GM21515 (cell line): Measurements from ENCODE around the gene FARP1.
"Not testable (repeated sequence)": the region's sequence is repeated elsewhere in the genome, so short reads cannot be mapped to it uniquely, and the experiment has no call there.

Experiments used
- ATAC-seq: cut with Tn5 transposase; IDR thresholded peaks from one replicate; pipeline ENCODE4 v1.9.1; 2021; ENCODE audit not compliant: unreplicated experiment

FARP1 gene

GRCh38 chr13:98252931-98253470 lies 110.1 kb downstream of the FARP1 start:
- no peak for ATAC-seq

- ATAC-seq: no peak
These were observed 110.6 kb downstream of the FARP1 start for GRCh38 chr13:98253526-98253925.

- ATAC-seq: no peak
These were observed 111.6 kb downstream of the FARP1 start for GRCh38 chr13:98254513-98254912.

- ATAC-seq: no peak
These were observed 115.3 kb downstream of the FARP1 start for GRCh38 chr13:98258226-98258625.

- no peak for ATAC-seq
These were observed 117.7 kb downstream of the FARP1 start for GRCh38 chr13:98260357-98261164.

- ATAC-seq: no peak
These were observed 118.3 kb downstream of the FARP1 start for GRCh38 chr13:98261165-98261702.

- ATAC-seq: no peak
These were observed 119.4 kb downstream of the FARP1 start for GRCh38 chr13:98262292-98262691.

- ATAC-seq: no peak
These were observed 120.9 kb downstream of the FARP1 start for GRCh38 chr13:98263841-98264240.

- ATAC-seq: no peak
These were observed 122.0 kb downstream of the FARP1 start for GRCh38 chr13:98264877-98265276.

GRCh38 chr13:98265692-98266551 lies 123.0 kb downstream of the FARP1 start:
- no peak for ATAC-seq

- ATAC-seq: peak; percentile 89
These were observed 124.4 kb downstream of the FARP1 start for GRCh38 chr13:98267080-98267912.

- ATAC-seq: no peak
These were observed 126.5 kb downstream of the FARP1 start for GRCh38 chr13:98269386-98269785.

- no peak for ATAC-seq
These were observed 127.9 kb downstream of the FARP1 start for GRCh38 chr13:98270819-98271218.

- not testable (repeated sequence) for ATAC-seq
These were observed 128.8 kb downstream of the FARP1 start for GRCh38 chr13:98271646-98272045.

- ATAC-seq: no peak
These were observed 129.7 kb downstream of the FARP1 start for GRCh38 chr13:98272549-98272948.

- ATAC-seq: no peak
These were observed 130.4 kb downstream of the FARP1 start for GRCh38 chr13:98273067-98273823.

GRCh38 chr13:98273824-98274742 lies 131.2 kb downstream of the FARP1 start:
- ATAC-seq: no peak

GRCh38 chr13:98274921-98275487 lies 132.1 kb downstream of the FARP1 start:
- ATAC-seq: no peak
